Duodenal mucosa (tissue), 2 donors: Measurements from ENCODE around the gene SYT8.
"Not testable (repeated sequence)": the region's sequence is repeated elsewhere in the genome, so short reads cannot be mapped to it uniquely, and the experiment has no call there.

Source experiments
- H3K27ac ChIP-seq: one replicate; pipeline ENCODE4 v1.7.0; 2013; ENCODE audit warnings: low read depth, low read length
- H3K27me3 ChIP-seq, 2 donors: one replicate each; pipeline ENCODE4 v1.7.0; 2013; ENCODE audit warnings: low read length in 2 of 2, control low read depth in 1 of 2; ENCODE audit not compliant: insufficient read depth in 2 of 2, control insufficient read depth in 1 of 2
- H3K36me3 ChIP-seq, 2 donors: one replicate each; pipeline ENCODE4 v1.7.0; 2013; ENCODE audit warnings: low read length in 2 of 2, control low read depth in 1 of 2; ENCODE audit not compliant: insufficient read depth in 2 of 2, control insufficient read depth in 1 of 2
- H3K4me1 ChIP-seq, 2 donors: one replicate each; pipeline ENCODE4 v1.7.0; 2013; ENCODE audit warnings: low read length in 2 of 2, control low read depth in 1 of 2; ENCODE audit not compliant: insufficient read depth in 2 of 2, control insufficient read depth in 1 of 2
- H3K4me3 ChIP-seq, 2 donors: one replicate each; pipeline ENCODE4 v1.7.0; 2013; ENCODE audit warnings: low read length in 2 of 2, low read depth in 1 of 2
- H3K9ac ChIP-seq, 2 donors: one replicate each; pipeline ENCODE4 v1.7.0; 2013; ENCODE audit warnings: low read length in 2 of 2, low read depth in 1 of 2
- H3K9me3 ChIP-seq, 2 donors: one replicate each; pipeline ENCODE4 v1.7.0; 2013; ENCODE audit warnings: low read length in 2 of 2, control low read depth in 1 of 2; ENCODE audit not compliant: control insufficient read depth in 1 of 2

Gene SYT8

DNA sequence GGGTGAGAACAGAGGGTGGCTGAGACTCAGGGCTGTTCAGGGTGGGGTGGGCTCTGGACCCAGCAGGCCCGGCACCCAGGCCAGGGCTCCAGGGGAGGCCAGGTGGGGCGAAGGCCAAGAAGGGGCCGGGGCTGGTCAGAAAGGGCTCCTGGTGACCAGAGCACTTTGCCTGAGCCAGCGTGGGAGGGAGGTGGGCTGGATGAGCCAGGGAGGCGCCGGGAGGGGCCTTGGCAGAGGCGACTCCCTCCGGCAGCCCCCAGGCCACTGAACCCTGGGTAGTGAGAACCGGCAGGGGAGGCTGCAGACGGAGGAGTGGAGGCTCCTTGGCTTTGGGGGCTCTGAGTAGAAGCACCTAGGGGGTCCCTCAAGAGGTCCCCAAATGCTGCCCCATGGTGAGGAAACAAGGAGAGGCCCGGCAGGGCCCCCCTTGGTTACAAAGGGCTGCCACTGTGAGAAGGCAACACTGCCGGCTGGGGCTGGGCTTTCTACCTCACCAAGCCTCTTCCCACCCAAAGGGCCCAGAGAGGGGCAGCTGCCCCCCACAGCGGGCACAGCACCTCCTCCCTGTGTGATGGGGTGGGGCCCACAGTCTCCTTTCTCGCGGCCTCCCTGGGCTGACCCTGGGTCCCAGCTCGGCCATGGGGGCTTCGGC, 39.8 kb downstream of the SYT8 start:
- H3K4me1 ChIP-seq = peaks cover 0 to 15% of the 10 kb centered on the region in 2 donors
- H3K27ac ChIP-seq, H3K36me3 ChIP-seq, H3K4me3 ChIP-seq, H3K27me3 ChIP-seq, H3K9ac ChIP-seq, H3K9me3 ChIP-seq: not testable (repeated sequence)

DNA sequence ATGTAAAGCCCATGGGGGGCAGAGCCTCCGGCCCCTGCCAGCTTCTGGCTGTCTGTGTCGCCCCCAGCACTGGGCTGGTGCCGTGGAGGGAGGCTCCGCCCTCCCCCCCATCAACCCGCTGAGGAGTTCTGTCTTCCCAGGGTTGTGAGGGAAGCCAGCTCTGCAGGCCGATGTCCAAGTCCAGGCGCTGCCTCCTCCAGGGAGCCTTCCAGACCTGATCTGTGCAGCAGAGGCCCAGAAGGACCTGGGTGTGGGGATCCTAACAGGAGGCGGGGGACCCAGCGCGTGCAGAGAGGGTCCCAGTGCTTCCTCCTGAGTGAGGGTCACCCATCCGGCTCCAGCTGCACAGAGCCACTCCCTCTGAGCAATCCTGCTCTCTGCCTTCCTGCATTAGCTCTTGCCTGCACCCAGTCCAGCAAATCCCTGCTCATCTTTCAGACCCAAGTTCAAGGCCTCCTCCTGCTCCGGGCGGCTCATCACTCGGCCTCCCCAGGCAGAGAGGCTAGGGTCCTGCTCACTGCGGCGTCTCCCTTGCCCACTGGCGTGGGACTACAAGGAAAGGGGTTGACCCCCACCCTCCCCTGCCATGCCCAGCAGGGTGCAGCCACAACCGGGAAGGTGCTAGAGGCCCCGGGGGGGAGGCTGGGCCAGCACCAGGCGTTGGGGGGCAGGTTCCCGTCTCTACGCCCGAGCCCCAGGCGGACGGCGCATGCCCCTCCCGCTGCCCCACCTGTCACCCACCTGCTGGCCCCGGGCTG, 40.5 kb downstream of the SYT8 start:
- no peaks in the 10 kb centered on the region for H3K9me3 ChIP-seq
- H3K4me1 ChIP-seq = peaks cover 0 to 11% of the 10 kb centered on the region in 2 donors
- H3K9ac ChIP-seq = no peak overlapping the region
- no peaks in the 10 kb centered on the region for H3K36me3 ChIP-seq
- H3K4me3 ChIP-seq = no peak overlapping the region
- no peaks in the 10 kb centered on the region for H3K27me3 ChIP-seq
- H3K27ac ChIP-seq = no peak overlapping the region

DNA sequence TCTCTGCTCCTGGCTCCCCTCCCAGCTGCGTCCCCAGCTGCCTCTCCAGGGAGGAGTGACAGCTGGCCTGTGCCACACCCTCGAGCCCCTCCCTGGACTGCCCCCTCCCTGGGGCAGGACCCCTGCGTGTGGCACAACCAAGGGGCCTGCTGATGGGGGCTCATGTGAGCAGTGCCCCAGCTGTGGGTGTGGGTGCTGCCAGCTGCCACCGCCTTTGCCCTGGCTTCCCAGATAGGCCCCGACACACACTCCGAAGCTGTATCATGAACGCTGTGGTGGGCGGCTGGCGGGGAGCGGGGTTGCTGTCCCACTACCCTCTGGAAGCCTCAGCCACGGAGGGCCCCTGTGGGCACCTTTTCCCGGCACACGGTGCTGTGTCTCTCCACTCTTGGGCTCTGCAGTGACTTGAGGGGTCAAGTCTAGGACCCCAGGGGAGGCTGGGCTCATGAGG, 41.1 kb downstream of the SYT8 start:
- not testable (repeated sequence) for H3K27me3 ChIP-seq, H3K36me3 ChIP-seq, H3K9me3 ChIP-seq, H3K9ac ChIP-seq, H3K27ac ChIP-seq, H3K4me3 ChIP-seq
- peaks cover 0 to 11% of the 10 kb centered on the region in 2 donors for H3K4me1 ChIP-seq

DNA sequence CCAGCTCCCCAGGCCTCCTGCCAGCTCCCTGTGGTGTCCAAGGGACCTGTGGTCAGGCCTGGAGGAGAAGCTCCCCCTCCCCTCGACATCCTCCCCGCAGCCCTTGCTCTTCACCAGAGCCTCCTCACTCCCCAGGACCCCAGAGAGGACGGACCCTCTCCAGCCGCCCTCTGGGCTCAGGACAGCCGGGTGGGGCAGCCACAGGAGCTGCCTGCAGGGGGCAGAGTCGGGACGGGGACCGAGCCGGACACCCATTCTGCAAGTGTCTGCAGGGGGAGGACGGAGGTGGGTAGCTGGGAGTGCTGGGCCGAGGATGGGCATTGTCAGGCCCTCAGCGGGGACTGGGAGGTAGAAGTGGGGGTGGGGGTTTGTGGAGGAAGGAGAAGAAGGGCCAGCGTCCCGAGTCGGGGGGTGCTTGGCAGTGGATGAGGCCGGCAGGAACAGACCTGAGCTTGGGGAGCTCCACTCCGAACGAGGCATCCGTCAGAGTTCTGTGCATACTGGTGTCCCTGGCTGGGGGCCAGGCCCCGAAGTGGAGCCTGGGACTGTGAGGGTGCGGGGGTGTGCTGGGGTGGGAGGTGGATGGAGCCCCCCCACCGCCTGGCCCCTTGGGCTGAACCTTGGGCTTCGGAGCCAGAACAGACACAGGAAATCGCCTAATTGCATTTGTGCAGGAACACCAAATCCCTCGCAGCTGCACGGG, 41.7 kb downstream of the SYT8 start:
- Histone ChIP-seq H3K9ac (no peak overlapping the region), H3K27ac (no peak overlapping the region), H3K4me1 (peaks cover 0 to 7% of the 10 kb centered on the region in 2 donors), H3K9me3 (no peaks in the 10 kb centered on the region), H3K27me3 (no peaks in the 10 kb centered on the region), H3K36me3 (no peaks in the 10 kb centered on the region), H3K4me3 (no peak overlapping the region)

DNA sequence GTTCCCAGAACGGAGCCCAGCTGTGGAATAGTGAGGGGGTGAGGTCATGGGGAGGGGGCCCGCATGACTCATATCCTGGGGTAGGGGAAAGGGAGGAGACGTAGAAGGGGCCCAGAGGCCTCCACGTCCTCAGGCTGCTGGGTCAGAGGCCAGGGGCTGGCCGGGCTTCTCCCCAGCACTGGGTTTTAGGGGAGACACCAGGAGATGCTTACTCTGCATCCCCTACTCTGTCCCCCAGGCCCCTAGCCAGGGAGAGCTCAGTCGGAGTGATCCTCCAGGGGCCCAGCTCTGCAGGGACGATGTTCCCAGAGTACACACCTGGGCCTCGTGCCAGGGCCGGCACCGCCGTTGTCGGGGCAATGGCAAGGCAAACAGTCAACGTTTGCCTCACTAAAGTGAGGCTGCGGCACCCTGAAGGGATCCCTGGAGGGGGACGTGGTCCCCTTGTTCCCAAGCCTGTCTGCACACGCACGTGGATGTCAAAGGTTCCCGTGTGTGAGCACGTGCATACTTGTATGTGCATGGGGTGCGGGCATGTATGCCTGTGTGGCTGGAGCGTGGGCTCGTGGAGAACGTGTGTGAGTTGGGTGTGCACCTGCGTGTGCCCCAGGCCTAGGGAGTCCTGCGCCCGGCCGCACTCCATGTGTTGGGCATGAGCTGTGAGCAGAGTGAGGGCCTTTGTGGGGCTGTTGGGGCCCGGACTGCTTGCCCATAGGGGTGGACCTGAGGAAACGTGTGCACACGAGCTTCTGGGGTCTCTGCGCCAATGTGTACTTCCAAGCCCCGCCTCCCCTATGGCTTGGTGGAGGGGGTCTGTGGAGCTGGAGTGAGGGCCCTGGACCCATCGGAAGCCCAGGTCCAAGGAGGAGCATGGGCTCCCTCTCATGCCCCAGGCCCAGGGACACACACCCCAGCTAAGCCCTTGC, 42.7 kb downstream of the SYT8 start:
- Histone ChIP-seq H3K4me3 (no peak overlapping the region), H3K27ac (peak overlapping the region; percentile 20), H3K36me3 (no peaks in the 10 kb centered on the region), H3K9ac (no peak overlapping the region), H3K9me3 (no peaks in the 10 kb centered on the region), H3K4me1 (peaks cover 0 to 10% of the 10 kb centered on the region in 2 donors), H3K27me3 (no peaks in the 10 kb centered on the region)

DNA sequence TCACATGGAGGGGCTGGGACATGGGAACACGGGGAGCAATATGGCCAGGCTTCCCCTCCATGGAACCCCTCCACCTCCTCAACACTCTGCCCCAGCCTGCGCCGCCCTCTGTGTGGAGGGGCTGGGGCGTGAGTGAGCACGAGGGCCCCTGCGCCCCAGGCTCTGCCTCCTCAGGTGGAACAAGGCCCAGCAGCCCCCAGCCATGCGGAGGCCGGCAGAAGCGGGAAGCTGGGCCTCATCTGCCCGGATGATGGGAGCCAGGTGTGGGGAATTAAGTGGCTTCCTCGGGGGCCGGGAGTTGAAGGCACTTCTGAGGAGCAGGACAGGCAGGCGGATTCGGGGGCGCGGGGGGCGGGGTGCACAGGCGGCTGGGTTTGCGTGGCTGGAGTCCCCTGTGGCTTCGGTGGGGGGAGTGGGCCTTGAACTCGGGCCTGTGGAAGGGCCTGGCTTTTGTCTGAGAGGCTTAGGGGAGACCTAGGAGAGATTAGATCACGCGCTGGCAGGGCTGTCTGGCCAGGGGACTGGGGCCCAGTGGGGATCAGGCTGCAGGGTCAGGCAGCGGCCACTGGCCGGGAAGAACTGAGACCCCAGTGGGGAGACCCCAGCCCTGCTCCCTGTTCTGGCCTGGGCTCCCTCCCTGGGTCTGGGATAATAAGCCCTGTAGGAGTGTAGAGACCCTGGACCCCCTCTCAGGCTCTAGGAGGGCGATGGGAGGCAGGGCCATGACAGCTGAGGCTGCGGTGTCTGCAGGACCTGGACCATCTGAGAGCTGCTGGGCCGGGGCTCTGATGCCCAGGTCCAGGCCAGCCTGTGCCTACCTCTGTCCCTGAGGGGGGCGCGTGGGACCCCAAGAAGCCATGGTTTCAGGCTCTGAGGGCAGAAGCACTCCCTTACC, 43.6 kb downstream of the SYT8 start:
- H3K9ac ChIP-seq = no peak overlapping the region
- no peak overlapping the region for H3K4me3 ChIP-seq
- no peaks in the 10 kb centered on the region for H3K9me3 ChIP-seq
- H3K27ac ChIP-seq = no peak overlapping the region
- H3K27me3 ChIP-seq = no peaks in the 10 kb centered on the region
- peaks cover 0 to 10% of the 10 kb centered on the region in 2 donors for H3K4me1 ChIP-seq
- no peaks in the 10 kb centered on the region for H3K36me3 ChIP-seq

DNA sequence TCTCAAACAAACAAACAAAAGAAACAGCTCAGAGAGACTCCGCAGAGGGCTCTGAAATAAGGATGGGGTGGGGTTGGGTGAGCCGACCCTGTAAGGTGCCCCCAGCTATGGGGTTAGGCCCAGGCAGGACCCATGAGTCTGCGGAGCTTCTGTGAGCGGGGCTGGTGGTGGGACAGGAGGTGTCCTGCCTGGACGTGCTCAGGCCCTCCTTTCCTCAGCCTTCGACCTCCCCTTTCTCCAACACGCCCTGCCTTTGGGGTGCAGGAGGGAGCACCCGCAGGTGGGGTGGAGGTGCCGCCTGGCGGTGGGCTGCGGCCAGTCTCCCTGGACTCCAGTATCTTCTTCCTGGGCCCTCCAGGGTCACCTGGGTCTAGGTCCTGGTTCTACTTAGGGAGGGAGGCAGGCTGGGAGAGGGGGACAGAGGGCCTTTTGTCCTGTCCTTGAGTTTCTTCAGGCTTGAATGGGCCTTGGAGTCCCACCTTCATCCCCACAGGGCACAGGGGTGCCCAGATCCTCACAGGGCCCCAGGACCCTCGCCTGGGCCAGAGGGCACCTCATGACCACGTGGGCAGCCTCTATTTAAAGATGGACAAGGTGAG, 44.7 kb downstream of the SYT8 start:
- no peaks in the 10 kb centered on the region for H3K27me3 ChIP-seq
- no peak overlapping the region for H3K4me3 ChIP-seq
- H3K27ac ChIP-seq = no peak overlapping the region
- no peak overlapping the region for H3K9ac ChIP-seq
- H3K4me1 ChIP-seq = peaks cover 0 to 10% of the 10 kb centered on the region in 2 donors
- peaks cover 0 to 5% of the 10 kb centered on the region in 2 donors for H3K36me3 ChIP-seq
- no peaks in the 10 kb centered on the region for H3K9me3 ChIP-seq

DNA sequence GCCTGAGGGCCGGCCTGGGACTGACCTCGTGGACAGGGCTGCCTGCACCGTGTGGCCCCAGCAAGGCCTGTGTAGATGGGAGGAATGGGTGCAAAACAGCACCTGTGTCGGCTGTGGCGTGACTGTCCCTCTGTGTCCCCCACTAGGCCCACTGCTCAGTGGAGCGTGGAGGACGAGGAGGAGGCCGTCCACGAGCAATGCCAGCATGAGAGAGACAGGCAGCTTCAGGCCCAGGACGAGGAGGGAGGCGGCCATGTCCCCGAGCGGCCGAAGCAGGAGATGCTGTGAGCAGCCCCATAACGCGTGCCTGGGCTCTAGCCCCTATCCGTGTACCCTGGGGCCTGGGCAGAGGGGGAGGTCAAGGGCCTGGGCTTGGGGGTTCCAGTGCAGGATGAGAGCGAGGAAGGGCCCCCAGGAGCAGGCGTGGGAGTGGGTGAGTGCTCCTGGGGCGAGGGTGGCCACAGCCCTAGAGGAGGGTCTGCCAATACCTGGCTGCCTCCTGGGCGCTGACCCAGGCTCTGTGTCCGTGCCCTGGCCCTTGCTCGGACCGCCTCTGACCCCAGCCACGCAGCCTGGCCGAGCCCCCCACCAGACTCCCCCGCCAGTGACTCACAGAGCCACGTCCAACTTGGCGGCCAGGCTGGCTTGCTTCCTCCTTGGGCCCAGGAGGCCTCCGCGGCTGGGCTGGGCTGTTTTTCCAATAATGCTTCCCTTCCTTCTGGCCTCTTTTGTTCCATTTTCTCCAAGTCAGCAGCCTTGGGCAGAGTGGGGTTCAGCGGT, 45.3 kb downstream of the SYT8 start:
- Histone ChIP-seq H3K27me3 (no peaks in the 10 kb centered on the region), H3K27ac (peak overlapping the region; percentile 50), H3K4me3 (no peak overlapping the region), H3K36me3 (peaks cover 0 to 11% of the 10 kb centered on the region in 2 donors), H3K9ac (no peak overlapping the region), H3K9me3 (no peaks in the 10 kb centered on the region), H3K4me1 (peaks cover 0 to 10% of the 10 kb centered on the region in 2 donors)
